ENCODE measurements around the gene EHF.

GRCh38 chr11:34637303-34637702 lies 16.4 kb downstream of the EHF start:
- no peak for TF ChIP-seq CTCF (IDR thresholded peaks at IDR 0.05)
- no peak for TF ChIP-seq EP300 (IDR thresholded peaks at IDR 0.05)
- no peak for TF ChIP-seq POLR2A (IDR thresholded peaks at IDR 0.05)

All from gastroesophageal sphincter (tissue), 3 donors.